ENCODE data around the gene KAZN. TPM values are rescaled to one million over a fixed set of nuclear protein-coding genes. Genes with fewer than 3 reads are reported as not detected.

Gene KAZN
- total and polyA plus RNA-seq, 3 donors from 2014 or later = 12.1 to 14.6 (median 13.8) TPM

- Histone ChIP-seq H3K27ac (no peak overlapping the region), H3K4me1 (peaks cover 12% of the 10 kb centered on the region), H3K9me3 (no peaks in the 10 kb centered on the region), H3K27me3 (no peaks in the 10 kb centered on the region), H3K36me3 (ENCODE audit: low read depth, missing control alignments) (no peaks in the 10 kb centered on the region), H3K4me3 (no peak overlapping the region)
- no peak for DNase-seq
- WGBS, 2 donors = 89% methylated on average over 7 of the region's 7 CpGs
- TF ChIP-seq POLR2A (IDR thresholded peaks at IDR 0.05) = no peak
- intact Hi-C loops (cut with DNase I; ENCODE audit: low total_unique reads) = no loop called here
Measured at GRCh38 chr1:14783592-14783886, 185.1 kb downstream of the KAZN start.

GRCh38 chr1:14784790-14785773, 186.6 kb downstream of the KAZN start:
- intact Hi-C loops (cut with DNase I; ENCODE audit: low total_unique reads) = no loop called here
- H3K4me1 ChIP-seq = peaks cover 12% of the 10 kb centered on the region
- 62 to 68% methylated on average over 16 of the region's 16 CpGs for WGBS, 2 donors
- DNase-seq = peak; percentile 42
- no peak overlapping the region for H3K27ac ChIP-seq
- H3K4me3 ChIP-seq = no peak overlapping the region
- H3K36me3 ChIP-seq (ENCODE audit: low read depth, missing control alignments) = no peaks in the 10 kb centered on the region
- H3K27me3 ChIP-seq = no peaks in the 10 kb centered on the region
- TF ChIP-seq CTCF (IDR thresholded peaks at IDR 0.05) (no peak), POLR2A (IDR thresholded peaks at IDR 0.05) (no peak)
- H3K9me3 ChIP-seq = no peaks in the 10 kb centered on the region

- no peak for DNase-seq
- Histone ChIP-seq H3K9me3 (no peaks in the 10 kb centered on the region), H3K4me3 (no peak overlapping the region), H3K27ac (no peak overlapping the region), H3K27me3 (no peaks in the 10 kb centered on the region), H3K4me1 (peaks cover 12% of the 10 kb centered on the region), H3K36me3 (ENCODE audit: low read depth, missing control alignments) (no peaks in the 10 kb centered on the region)
- intact Hi-C loops (cut with DNase I; ENCODE audit: low total_unique reads) = no loop called here
- TF ChIP-seq CTCF (IDR thresholded peaks at IDR 0.05) (no peak), POLR2A (IDR thresholded peaks at IDR 0.05) (no peak)
- 49 to 74% methylated on average over 9 of the region's 9 CpGs for WGBS, 2 donors
Measured at GRCh38 chr1:14786109-14786675, 187.7 kb downstream of the KAZN start.

GRCh38 chr1:14786681-14787080, 188.2 kb downstream of the KAZN start:
- Histone ChIP-seq H3K9me3 (no peaks in the 10 kb centered on the region), H3K36me3 (ENCODE audit: low read depth, missing control alignments) (no peaks in the 10 kb centered on the region), H3K4me3 (no peak overlapping the region), H3K4me1 (peaks cover 12% of the 10 kb centered on the region), H3K27me3 (no peaks in the 10 kb centered on the region), H3K27ac (no peak overlapping the region)
- no peak for DNase-seq
- no peak for TF ChIP-seq CTCF (IDR thresholded peaks at IDR 0.05)
- intact Hi-C loops (cut with DNase I; ENCODE audit: low total_unique reads) = no loop called here
- WGBS, 2 donors = 57 to 60% methylated on average over 1 of the region's 1 CpG

- H3K27ac ChIP-seq = no peak overlapping the region
- 90 to 92% methylated on average over 10 of the region's 10 CpGs for WGBS, 2 donors
Measured at GRCh38 chr1:14787604-14788003, 189.1 kb downstream of the KAZN start.

More at GRCh38 chr1:14787604-14788003, 189.1 kb downstream of the KAZN start:
- no peak overlapping the region for H3K4me3 ChIP-seq
- intact Hi-C loops (cut with DNase I; ENCODE audit: low total_unique reads) = no loop called here
- TF ChIP-seq POLR2A (IDR thresholded peaks at IDR 0.05) (no peak), CTCF (IDR thresholded peaks at IDR 0.05) (no peak)
- H3K9me3 ChIP-seq = no peaks in the 10 kb centered on the region
- no peak for DNase-seq
- H3K27me3 ChIP-seq = no peaks in the 10 kb centered on the region
- H3K4me1 ChIP-seq = peaks cover 12% of the 10 kb centered on the region
- H3K36me3 ChIP-seq (ENCODE audit: low read depth, missing control alignments) = no peaks in the 10 kb centered on the region

Data from testis (tissue), 3 donors.